ENCODE measurements around the gene POMC.

DNA sequence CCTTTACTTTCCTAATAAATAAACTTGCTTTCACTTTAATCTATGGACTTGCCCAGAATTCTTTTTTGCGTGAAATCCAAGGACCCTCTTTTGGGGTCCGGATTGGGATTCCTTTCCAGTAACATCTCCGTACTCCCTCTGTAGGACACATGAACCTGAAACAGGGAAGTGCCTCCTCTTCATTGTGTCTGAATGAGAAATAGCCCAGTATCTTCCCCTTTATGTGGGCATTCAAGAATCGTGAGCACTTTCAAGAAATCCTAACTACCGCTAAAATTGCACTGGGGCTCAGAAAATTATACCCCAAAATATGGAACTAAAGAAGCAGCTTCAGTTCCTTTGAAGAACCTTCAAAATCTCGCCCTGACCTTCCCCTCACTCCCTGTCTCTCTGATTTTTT lies 7.8 kb upstream of the POMC start:
- TF ChIP-seq, protein P1, sequence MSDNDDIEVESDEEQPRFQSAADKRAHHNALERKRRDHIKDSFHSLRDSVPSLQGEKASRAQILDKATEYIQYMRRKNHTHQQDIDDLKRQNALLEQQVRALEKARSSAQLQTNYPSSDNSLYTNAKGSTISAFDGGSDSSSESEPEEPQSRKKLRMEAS (IDR thresholded peaks at IDR 0.05), result no peak
- TF ChIP-seq, protein P2, sequence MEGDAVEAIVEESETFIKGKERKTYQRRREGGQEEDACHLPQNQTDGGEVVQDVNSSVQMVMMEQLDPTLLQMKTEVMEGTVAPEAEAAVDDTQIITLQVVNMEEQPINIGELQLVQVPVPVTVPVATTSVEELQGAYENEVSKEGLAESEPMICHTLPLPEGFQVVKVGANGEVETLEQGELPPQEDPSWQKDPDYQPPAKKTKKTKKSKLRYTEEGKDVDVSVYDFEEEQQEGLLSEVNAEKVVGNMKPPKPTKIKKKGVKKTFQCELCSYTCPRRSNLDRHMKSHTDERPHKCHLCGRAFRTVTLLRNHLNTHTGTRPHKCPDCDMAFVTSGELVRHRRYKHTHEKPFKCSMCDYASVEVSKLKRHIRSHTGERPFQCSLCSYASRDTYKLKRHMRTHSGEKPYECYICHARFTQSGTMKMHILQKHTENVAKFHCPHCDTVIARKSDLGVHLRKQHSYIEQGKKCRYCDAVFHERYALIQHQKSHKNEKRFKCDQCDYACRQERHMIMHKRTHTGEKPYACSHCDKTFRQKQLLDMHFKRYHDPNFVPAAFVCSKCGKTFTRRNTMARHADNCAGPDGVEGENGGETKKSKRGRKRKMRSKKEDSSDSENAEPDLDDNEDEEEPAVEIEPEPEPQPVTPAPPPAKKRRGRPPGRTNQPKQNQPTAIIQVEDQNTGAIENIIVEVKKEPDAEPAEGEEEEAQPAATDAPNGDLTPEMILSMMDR (IDR thresholded peaks at IDR 0.05 in 2 of 3, conservative IDR thresholded peaks at IDR 0.05 in 1 of 3; ENCODE audit: borderline replicate concordance in 1 of 3, insufficient read depth in 1 of 3, low read depth in 2 of 3, low read length in 2 of 3), result no peak
- TF ChIP-seq EZH2 (IDR thresholded peaks at IDR 0.05) (no peak), POLR2A (IDR thresholded peaks at IDR 0.05; ENCODE audit: borderline replicate concordance, extremely low read depth, insufficient read depth, insufficient read length) (no peak), CEBPB (IDR thresholded peaks at IDR 0.05; ENCODE audit: low read depth) (no peak), ZNF274 (IDR thresholded peaks at IDR 0.05; ENCODE audit: low read depth, low read length) (no peak), EGR1 (IDR thresholded peaks at IDR 0.05; ENCODE audit: low read depth) (no peak), FOSL1 (IDR thresholded peaks at IDR 0.05; ENCODE audit: low read depth) (no peak), YY1 (IDR thresholded peaks at IDR 0.05; ENCODE audit: extremely low read depth, insufficient replicate concordance, low read depth, low read length) (no peak), POLR2AphosphoS5 (IDR thresholded peaks at IDR 0.05; ENCODE audit: low read depth, low read length) (no peak), SIN3A (IDR thresholded peaks at IDR 0.05; ENCODE audit: low read depth) (no peak), SRF (IDR thresholded peaks at IDR 0.05; ENCODE audit: low read depth) (no peak), EZH2phosphoT487 (IDR thresholded peaks at IDR 0.05; ENCODE audit: borderline replicate concordance) (no peak)
- TF ChIP-seq, protein P3, sequence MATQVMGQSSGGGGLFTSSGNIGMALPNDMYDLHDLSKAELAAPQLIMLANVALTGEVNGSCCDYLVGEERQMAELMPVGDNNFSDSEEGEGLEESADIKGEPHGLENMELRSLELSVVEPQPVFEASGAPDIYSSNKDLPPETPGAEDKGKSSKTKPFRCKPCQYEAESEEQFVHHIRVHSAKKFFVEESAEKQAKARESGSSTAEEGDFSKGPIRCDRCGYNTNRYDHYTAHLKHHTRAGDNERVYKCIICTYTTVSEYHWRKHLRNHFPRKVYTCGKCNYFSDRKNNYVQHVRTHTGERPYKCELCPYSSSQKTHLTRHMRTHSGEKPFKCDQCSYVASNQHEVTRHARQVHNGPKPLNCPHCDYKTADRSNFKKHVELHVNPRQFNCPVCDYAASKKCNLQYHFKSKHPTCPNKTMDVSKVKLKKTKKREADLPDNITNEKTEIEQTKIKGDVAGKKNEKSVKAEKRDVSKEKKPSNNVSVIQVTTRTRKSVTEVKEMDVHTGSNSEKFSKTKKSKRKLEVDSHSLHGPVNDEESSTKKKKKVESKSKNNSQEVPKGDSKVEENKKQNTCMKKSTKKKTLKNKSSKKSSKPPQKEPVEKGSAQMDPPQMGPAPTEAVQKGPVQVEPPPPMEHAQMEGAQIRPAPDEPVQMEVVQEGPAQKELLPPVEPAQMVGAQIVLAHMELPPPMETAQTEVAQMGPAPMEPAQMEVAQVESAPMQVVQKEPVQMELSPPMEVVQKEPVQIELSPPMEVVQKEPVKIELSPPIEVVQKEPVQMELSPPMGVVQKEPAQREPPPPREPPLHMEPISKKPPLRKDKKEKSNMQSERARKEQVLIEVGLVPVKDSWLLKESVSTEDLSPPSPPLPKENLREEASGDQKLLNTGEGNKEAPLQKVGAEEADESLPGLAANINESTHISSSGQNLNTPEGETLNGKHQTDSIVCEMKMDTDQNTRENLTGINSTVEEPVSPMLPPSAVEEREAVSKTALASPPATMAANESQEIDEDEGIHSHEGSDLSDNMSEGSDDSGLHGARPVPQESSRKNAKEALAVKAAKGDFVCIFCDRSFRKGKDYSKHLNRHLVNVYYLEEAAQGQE (IDR thresholded peaks at IDR 0.05; ENCODE audit: low read depth), result no peak
